ENCODE results near the gene PTPRU. TPM values are rescaled to one million over a fixed set of nuclear protein-coding genes. Genes with fewer than 3 reads are reported as not detected.
"Not testable (repeated sequence)": the region's sequence is repeated elsewhere in the genome, so short reads cannot be mapped to it uniquely, and the experiment has no call there.

The PTPRU gene
- polyA plus RNA-seq, 3 donors: 9.4 to 12.0 (median 10.6) TPM

GRCh38 chr1:29311352-29312030, 75.2 kb downstream of the PTPRU start:
- no peak for DNase-seq (ENCODE audit: low read depth in 3 of 3, low spot score in 2 of 3)

GRCh38 chr1:29312469-29313461, 76.4 kb downstream of the PTPRU start:
- DNase-seq (ENCODE audit: low read depth in 3 of 3, low spot score in 2 of 3): no peak

- DNase-seq (ENCODE audit: low read depth in 3 of 3, low spot score in 2 of 3): not testable (repeated sequence)
Observed at GRCh38 chr1:29314685-29315084, 78.4 kb downstream of the PTPRU start.

- DNase-seq (ENCODE audit: low read depth in 3 of 3, low spot score in 2 of 3): no peak
Observed at GRCh38 chr1:29315262-29315661, 78.9 kb downstream of the PTPRU start.

GRCh38 chr1:29315876-29316275, 79.6 kb downstream of the PTPRU start:
- no peak for DNase-seq (ENCODE audit: low read depth in 3 of 3, low spot score in 2 of 3)

GRCh38 chr1:29317063-29317915, 81.0 kb downstream of the PTPRU start:
- DNase-seq (ENCODE audit: low read depth in 3 of 3, low spot score in 2 of 3): no peak

GRCh38 chr1:29317916-29318530, 81.7 kb downstream of the PTPRU start:
- no peak for DNase-seq (ENCODE audit: low read depth in 3 of 3, low spot score in 2 of 3)

GRCh38 chr1:29318724-29319123, 82.4 kb downstream of the PTPRU start:
- DNase-seq (ENCODE audit: low read depth in 3 of 3, low spot score in 2 of 3): no peak

GRCh38 chr1:29319300-29320110, 83.2 kb downstream of the PTPRU start:
- DNase-seq (ENCODE audit: low read depth in 3 of 3, low spot score in 2 of 3): no peak

GRCh38 chr1:29320156-29320940, 84.0 kb downstream of the PTPRU start:
- DNase-seq (ENCODE audit: low read depth in 3 of 3, low spot score in 2 of 3): no peak

- no peak for DNase-seq (ENCODE audit: low read depth in 3 of 3, low spot score in 2 of 3)
Observed at GRCh38 chr1:29321176-29321575, 84.9 kb downstream of the PTPRU start.

- no peak for DNase-seq (ENCODE audit: low read depth in 3 of 3, low spot score in 2 of 3)
Observed at GRCh38 chr1:29322147-29322694, 85.9 kb downstream of the PTPRU start.

GRCh38 chr1:29322861-29323585, 86.7 kb downstream of the PTPRU start:
- DNase-seq (ENCODE audit: low read depth in 3 of 3, low spot score in 2 of 3): no peak

GRCh38 chr1:29323636-29324035, 87.3 kb downstream of the PTPRU start:
- DNase-seq (ENCODE audit: low read depth in 3 of 3, low spot score in 2 of 3): no peak

GRCh38 chr1:29324202-29324601, 87.9 kb downstream of the PTPRU start:
- DNase-seq (ENCODE audit: low read depth in 3 of 3, low spot score in 2 of 3): no peak

- peak in 2 of 3 donors; percentile 17 to 30 for DNase-seq (ENCODE audit: low read depth in 3 of 3, low spot score in 2 of 3)
Observed at GRCh38 chr1:29324771-29325351, 88.5 kb downstream of the PTPRU start.

GRCh38 chr1:29325675-29326074, 89.4 kb downstream of the PTPRU start:
- DNase-seq (ENCODE audit: low read depth in 3 of 3, low spot score in 2 of 3): no peak
